NCI-H524 treated with DMSO at 0.1 percent for 48 hours (cell line): Measurements from ENCODE around the gene NBPF8.
"Not testable (repeated sequence)": the region's sequence is repeated elsewhere in the genome, so short reads cannot be mapped to it uniquely, and the experiment has no call there.

Source experiments
- DNase-seq: peaks from one replicate; lab custom pipeline; 2025; lab: John Stamatoyannopoulos, UW

The NBPF8 gene, protein sequence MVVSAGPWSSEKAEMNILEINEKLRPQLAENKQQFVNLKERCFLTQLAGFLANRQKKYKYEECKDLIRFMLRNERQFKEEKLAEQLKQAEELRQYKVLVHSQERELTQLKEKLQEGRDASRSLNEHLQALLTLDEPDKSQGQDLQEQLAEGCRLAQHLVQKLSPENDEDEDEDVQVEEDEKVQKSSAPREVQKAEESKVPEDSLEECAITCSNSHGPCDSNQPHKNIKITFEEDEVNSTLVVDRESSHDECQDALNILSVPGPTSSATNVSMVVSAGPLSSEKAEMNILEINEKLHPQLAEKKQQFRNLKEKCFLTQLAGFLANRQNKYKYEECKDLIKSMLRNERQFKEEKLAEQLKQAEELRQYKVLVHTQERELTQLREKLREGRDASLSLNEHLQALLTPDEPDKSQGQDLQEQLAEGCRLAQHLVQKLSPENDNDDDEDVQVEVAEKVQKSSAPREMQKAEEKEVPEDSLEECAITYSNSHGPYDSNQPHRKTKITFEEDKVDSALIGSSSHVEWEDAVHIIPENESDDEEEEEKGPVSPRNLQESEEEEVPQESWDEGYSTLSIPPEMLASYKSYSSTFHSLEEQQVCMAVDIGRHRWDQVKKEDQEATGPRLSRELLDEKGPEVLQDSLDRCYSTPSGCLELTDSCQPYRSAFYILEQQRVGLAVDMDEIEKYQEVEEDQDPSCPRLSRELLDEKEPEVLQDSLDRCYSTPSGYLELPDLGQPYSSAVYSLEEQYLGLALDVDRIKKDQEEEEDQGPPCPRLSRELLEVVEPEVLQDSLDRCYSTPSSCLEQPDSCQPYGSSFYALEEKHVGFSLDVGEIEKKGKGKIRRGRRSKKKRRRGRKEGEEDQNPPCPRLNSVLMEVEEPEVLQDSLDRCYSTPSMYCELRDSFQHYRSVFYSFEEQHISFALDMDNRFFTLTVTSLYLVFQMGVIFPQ

GRCh38 chr1:120414911-120415480, at the start of gene NBPF8:
Gene NBPF8, plus strand, starts transcription at chr1:120415035. Its CDS starts 21,488 bp downstream, at chr1:120436523.
- not testable (repeated sequence) for DNase-seq

DNA sequence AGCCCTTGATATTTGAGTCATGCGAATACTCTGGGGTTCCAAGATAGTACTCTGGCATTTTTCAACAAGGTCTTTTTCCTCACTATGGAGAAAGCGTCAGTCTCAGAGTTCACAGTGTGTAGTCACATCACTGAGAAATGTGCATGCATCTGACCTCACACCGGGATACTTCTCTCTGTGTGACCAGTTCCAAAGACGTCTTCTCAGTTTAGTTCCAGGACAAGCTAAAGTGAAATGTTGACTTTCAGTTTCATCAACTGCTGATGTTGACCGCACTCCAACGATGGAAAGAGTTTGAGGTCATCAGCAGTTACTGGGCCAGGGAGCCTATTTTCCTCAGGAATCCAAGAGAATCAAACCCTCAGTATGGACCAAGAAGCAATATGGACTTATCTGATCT, 47.1 kb upstream of the NBPF8 start:
- not testable (repeated sequence) for DNase-seq

- DNase-seq: not testable (repeated sequence)
Observed at GRCh38 chr1:120386651-120387050, 28.2 kb upstream of the NBPF8 start.

- not testable (repeated sequence) for DNase-seq
Observed at GRCh38 chr1:120388597-120389126, 26.2 kb upstream of the NBPF8 start.

- not testable (repeated sequence) for DNase-seq
Observed at GRCh38 chr1:120391365-120391764, 23.5 kb upstream of the NBPF8 start.

DNA sequence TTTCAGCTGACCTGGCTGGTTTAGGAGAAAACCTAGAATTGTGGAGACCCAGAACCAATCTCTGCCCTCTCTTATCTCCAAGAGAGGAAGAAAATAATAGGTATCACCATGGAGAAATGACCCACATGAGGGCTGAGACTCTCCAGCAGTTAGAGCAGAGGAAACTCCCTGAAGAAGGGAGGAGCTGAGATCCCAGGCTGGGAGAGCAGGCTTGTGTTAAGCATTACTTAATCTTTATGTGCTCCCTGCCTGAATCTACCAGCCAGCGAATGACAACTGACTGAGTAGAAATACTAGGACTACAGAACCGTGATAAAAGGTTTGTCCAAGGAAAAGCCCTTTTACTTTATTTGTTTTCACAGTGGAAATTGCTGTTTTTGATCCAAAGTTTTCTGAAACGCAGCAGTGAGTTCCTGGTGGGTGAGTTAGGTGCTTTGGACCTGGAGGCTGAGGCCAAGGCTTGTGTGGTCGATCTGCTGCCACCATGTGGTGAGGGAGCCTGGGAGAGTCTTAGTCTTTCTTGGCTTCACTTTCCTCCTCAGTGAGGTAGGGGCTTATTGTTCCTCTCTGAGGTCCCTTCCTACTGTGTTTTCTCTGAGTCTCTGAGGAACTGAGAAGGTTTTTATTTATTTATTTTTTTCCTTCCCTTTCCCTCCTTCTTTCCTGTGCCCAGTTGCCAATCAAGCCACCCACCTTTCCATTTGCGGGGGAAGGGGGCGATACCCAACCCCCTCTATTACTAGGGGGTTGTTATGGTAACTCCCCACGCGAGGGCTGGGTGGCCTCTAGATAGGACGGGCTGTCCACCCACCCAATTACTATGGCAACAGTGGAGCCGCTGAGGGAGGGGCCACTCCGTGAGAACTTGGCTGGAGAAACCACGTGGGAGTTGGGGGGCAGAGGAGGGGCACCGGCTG, 21.3 kb upstream of the NBPF8 start:
- DNase-seq: not testable (repeated sequence)

DNA sequence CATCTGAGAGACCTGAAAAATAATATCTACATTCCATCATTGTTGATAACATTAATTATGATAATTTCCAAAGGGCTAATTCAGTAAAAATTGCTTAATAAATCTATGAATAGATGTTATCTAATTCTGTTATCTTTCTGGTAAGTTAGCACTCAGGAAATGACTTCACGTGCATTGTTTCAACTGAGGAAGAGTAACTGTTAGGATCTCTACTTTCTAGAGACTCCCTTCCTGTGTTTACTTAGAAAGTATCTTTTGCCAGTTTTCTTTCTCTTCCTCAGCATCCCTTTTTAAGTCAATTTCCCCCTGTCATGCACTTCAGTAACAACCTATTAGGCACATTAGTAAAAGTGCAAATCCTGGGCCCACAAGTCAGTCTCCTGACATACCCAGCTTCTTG, 9.5 kb upstream of the NBPF8 start:
- not testable (repeated sequence) for DNase-seq

GRCh38 chr1:120414451-120414850, 384 bp upstream of the NBPF8 start:
- DNase-seq: not testable (repeated sequence)

GRCh38 chr1:120415492-120415961, 692 bp downstream of the NBPF8 start:
- not testable (repeated sequence) for DNase-seq

DNA sequence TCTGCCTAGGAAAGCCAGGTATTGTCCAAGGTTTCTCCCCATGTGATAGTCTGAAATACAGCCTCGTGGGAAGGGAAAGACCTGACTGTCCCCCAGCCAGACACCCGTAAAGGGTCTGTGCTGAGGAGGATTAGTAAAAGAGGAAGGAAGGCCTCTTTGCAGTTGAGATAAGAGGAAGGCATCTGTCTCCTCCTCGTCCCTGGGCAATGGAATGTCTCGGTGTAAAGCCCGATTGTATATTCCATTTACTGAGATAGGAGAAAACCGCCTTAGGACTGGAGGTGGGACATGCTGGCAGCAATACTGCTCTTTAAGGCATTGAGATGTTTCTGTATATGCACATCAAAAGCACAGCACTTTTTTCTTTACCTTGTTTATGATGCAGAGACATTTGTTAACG, 10.2 kb downstream of the NBPF8 start:
- not testable (repeated sequence) for DNase-seq

DNA sequence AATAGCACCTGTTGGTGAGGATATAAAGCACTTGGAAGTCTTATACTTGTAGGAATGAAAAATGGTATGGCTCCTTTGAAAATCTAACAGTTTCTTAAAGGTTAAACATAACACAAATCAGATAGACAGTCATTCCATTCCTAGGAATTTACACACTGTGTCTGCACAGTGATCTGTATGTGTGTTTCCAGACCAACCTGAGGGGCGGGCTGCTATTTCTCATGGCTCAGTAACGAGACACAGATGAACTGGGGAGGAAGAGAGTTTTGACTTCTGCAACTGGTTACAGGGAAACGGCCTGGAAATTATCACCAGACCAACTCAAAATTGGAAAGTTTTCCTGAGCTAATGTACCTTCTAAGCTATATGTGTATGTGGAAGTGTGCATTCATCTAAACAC, 16.8 kb downstream of the NBPF8 start:
- DNase-seq: not testable (repeated sequence)

DNA sequence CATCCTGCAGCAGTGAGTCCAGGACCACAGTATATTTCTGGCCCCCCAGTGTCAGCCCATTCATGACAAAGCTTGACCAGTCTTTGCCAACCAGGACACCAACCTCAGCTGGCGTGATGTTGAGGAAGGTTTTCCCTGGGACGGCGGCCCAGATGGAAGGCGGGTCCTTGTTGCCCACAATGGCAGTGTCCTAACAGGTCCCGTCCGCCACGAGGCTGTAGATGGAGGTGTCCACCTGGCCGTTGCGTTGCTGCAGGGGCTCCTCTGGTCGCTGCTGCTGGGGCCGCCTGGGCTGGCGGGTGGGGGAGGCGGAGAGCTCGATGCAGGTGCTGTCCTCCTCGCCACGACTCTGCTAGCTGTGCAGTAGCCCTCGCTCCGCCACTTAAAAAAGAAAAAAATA, 19.0 kb downstream of the NBPF8 start:
- DNase-seq: not testable (repeated sequence)

- not testable (repeated sequence) for DNase-seq
Observed at GRCh38 chr1:120449124-120449523, 34.3 kb downstream of the NBPF8 start.
